ENCODE data around the gene MTOR.

The MTOR gene

DNA sequence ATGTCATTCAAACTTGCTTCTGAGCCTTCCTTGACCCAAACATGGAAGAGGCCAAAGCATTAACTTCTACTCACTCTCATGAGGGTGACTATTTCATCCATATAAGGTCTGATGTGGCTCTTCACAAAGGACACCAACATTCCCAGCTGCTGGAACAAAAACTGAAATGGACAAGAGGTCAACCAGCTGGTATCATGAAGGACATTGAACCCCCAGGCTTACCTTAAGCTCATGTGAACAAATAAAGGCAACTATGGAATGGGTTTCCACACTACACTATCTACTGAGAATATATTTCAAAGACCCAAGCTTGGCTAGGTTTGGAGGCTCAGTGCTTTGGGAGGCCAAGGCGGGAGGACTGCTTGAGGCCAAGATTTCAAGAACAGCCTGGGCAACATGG lies 46.3 kb downstream of the MTOR start:
- no peak for DNase-seq (ENCODE audit: low spot score)

DNA sequence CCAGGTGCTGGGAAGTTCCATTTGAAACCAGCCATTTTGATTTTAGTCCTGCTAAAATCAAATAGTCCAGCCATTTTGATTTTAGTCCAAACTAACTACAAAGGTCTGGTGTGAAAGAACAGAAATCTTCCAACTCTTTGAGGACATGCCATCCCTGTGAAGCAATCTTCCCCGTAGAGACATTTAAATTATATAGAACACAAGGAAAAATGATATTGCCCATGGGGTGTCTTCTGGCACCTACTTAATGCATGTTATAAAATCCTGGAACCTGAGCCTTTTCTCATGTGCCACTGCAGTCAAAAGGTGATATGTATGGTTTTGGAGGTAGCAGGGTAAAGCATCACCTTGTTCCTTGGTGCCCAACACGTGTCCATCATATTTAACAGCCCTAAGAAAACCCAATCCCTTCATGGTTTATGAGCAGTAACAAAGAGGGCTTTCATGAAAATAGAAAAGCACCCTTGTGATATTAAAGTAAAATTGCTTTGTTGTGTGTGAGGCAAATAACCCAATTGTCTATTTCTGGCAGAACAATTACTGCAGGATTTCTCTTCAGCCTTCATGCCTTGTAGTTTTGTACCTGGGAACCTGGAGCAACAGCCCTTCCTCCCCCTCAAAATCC lies 46.9 kb downstream of the MTOR start:
- DNase-seq (ENCODE audit: low spot score) = no peak

DNA sequence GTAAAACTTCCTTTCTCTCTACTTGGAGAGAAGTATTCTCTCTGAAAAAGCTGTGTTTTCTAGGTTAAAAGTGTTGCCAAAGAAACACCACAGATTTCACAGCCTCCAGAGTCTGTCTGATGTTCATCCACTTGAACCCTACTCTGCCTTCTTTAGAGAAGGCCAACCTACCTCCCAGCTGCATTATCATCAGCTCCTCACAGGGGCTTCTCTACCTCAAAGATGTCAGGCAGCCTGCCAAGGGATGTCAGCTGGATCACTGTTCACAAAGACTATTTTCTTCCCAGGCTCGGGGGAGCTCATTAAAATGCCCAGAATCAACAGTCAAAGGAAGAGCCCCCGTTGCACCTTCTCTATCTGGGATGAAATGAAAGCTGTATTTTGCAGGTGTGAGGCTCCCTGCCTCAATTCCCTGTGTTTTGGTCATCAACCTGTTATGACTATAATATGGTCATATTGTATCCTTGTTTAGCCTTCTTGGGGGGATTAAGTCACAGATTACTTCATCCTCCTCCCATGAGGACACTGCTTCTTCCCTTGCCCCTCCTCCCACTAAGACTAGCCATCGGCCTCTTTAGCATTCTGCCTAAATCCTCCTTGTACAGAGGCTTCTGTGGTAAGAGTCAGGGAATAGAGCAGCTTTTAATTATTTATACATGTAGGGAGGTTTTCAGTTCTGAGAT lies 47.5 kb downstream of the MTOR start:
- DNase-seq (ENCODE audit: low spot score) = no peak

DNA sequence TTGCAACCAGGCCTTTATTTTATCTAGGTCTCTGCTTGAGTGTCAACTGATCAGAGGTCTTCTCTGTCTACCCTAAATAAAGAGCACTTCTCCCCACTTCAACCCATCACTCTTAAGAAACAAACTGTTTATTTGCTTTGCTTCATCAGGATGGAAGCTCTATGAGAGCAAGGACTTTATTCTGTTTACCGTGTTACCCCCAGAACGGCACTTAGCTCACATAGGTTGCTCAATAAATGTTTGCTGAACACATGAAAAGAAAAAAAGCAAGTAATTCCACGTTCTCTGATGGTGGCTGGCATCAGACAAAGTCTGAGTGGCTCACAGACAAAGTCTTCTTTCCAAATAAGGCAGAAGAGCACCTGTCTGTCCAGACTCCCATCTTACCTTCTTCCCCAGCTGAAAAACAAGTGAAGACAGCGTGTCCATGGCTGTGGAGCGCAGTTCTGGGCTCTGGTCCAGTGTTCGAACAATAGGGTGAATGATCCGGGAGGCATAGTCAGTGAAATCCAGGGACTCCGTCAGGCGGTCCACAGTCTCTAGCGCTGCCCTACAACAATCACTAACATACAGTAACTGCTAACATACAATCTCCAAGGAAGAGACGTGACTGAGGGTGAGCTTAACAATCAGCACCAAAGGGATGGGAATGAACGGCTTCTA lies 50.3 kb downstream of the MTOR start:
- DNase-seq (ENCODE audit: low spot score) = no peak

DNA sequence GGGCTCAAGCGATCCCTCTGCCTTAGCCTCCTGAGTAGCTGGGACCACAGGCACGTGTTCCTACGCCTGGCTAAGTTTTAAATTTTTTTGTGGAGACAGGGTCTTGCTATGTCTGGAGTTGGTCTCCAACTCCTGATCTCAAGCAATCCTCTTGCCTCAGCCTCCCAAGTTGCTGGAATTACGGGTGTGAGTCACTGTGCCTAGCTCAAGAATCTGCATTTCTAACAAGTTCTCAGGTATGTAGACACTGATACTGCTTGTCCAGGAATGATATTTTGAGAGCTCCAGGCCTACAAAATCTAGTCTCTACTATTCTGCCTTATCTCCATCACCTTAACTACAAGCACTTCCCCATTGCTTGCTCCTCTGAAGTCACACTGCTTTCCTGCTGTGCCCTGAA lies 50.9 kb downstream of the MTOR start:
- no peak for DNase-seq (ENCODE audit: low spot score)

DNA sequence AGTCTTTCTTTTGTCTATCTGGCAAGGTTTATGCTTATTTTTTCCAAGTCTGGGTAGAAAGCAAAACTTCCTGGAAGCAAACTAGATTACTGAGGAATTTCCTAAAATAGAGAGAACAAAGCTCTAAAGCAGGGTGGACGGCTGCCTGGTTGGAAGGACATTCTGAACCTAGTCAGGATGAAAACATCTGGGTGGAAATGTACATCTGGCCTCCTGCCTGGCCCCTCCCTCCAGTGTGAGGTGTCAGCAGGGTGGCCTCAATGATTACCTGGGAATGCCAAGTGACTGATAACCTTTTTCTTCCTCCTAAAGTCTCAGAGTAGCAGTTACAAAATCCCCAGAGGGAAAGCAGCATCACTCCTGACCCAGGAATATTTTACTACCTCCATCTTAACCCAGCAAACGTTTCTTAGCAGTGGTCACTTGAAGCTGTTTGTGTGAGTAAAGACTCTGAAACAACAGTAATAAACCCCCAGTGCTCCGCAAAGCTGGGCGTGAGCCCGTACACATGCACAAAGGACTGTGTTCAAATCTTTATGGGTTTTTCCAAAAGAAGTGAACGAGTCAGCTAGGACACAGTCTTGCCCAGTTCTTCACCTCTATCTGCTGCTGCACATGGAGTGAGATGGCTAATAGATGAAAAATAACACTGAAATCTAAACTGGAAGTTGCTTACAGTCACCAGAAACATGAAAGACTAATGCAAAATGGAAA lies 54.3 kb downstream of the MTOR start:
- no peak for DNase-seq (ENCODE audit: low spot score)

DNA sequence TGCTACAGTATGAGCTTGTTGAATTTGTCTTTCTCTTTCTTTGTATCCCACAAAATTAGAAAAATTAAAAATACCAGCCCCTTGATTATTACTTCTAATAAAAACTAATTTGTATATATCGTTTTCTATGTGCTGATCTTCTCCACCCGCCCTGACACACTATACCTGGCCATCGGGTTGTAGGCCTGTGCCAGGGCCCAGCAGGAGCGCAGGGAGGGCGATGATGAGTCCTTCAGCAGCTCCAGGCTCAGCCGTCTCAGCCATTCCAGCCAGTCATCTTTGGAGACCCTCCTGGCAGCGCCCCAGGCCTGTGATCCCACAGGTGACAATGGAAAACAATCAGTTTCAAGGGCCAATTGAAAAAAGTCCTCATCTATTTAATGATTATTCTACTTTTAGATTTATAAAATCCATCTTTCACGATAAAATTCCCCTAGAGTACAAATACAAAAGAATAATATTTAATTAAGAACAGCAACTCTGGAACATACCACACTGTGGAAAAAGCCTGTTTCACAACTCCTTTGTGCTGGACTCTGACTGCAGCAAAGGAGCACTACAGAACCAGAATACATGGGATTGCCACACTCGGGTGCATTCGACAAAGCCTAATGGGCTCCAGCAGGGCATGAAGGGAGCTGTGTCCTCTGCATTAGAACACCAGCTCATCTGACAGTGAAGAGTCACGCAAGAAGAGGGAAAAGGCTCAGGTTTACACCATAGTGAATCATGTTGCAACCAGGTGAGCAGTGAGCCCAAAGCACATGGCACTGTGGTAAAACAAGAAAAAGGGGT lies 57.8 kb downstream of the MTOR start:
- no peak for DNase-seq (ENCODE audit: low spot score)

DNA sequence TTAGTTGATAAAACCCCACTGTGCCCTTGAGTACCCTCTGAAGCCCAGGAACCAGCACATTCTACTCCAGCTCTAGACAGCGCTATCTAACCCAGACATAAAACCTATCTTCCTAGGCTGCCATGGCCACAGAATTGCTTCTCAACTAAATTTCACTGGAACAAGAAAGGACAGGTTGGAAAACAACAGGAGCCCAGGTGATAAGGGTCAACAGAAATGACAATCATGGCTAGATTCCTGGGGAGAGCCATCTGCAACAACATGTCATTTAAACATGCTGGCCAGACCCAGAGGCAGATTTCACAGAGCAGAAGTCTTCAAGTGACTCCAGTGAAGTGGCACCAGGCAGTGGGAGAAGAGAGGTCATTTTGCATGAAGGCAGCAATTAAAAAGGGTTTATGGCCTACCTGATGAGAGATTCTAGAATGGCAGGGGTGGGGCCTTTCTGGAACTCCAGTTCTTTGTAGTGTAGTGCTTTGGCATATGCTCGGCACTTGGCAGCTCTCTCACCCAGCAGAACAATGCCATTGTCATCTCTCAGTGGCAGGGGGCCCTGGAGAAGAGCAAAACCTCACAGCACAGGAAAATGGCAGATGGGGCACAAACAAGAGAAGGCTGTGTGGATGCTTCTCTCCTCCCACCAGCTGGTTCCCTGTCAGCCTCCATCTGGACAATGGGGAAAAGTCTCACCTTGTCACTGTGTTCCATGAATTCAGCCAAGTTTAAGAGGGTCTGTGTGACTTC lies 63.3 kb downstream of the MTOR start:
- DNase-seq (ENCODE audit: low spot score) = no peak

DNA sequence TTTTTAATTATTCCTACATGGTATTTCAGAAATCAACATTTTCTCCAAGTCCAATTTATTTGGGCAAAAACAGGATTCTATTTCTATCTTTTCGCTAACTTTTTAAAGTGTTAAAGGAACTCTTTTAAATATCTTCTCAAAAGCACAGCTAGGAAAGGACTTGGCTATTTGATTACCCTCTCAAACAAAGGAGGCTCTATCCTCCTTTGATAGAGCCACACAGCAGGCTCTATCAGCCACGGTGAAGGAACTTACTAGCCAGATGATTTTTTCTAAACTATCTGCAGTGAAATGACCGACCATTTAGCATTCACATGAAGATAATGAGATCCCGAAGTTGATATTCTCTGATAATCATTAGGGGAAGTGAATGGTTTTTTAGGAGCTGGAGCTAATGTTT lies 64.1 kb downstream of the MTOR start:
- no peak for DNase-seq (ENCODE audit: low spot score)

DNA sequence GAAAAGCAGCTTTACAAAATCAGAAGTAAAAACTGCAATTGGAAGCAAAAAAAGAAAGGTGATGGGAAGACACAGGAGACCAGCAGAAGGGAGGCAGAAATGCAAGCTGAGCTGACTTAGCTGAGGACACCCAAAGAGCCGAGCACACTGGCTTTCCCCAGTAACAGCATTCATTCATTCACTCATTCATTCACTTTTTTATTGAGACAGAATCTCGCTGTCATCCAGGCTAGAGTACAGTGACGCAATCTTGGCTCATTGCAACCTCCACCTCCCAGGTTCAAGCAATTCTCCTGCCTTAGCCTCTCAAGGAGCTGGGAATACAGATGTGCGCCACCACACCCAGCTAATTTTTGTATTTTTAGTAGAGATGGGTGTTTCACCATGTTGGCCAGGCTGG lies 65.0 kb downstream of the MTOR start:
- DNase-seq (ENCODE audit: low spot score) = no peak

DNA sequence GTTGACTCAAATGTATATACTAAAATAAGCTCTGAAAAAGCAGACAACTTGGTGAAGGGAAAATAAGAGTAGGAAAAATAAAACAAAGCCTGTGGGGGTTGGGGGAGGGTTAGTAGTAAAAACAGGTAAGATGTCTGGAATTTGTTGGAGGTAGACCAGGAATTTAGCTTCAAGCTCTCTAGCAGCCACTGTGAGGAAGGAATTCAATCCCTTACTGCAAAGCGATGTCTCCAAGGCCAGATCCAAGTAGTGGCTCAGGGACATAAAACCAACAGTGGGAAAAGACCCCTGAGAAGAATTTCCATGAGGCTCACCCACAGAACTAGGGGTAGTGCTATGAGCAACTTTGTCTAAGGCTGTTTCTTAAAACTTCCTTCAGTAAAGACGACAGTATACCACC lies 65.4 kb downstream of the MTOR start:
- DNase-seq (ENCODE audit: low spot score) = no peak

DNA sequence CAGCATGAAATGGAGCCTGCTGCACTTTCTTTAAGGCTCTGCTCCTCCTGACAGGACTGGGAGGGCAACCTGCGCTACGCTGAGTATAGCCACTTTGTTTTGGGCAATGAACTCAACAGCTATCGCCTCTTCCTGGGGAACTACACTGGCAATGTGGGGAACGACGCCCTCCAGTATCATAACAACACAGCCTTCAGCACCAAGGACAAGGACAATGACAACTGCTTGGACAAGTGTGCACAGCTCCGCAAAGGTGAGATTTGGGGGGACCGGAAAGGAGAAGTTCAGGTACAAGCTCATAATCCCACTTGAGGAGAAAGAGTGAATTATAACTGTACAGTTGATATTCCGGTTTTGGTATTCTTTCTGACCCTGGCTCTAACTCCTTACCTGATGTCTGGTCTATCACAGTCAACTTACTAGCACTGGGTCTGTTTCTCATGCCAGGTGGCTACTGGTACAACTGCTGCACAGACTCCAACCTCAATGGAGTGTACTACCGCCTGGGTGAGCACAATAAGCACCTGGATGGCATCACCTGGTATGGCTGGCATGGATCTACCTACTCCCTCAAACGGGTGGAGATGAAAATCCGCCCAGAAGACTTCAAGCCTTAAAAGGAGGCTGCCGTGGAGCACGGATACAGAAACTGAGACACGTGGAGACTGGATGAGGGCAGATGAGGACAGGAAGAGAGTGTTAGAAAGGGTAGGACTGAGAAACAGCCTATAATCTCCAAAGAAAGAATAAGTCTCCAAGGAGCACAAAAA lies 67.8 kb downstream of the MTOR start:
- no peak for DNase-seq (ENCODE audit: low spot score)

DNA sequence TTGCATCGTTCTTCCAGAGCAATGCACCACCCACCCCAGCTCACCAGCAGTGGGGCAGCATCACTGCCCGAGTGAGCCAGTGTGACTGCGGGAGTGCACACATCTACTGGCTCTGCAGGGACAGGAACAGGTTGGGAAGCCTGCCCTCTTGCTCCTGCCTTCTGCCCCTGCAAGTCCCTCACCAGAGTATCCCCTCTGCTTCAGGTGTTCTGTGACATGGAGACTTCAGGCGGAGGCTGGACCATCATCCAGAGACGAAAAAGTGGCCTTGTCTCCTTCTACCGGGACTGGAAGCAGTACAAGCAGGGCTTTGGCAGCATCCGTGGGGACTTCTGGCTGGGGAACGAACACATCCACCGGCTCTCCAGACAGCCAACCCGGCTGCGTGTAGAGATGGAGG lies 69.0 kb downstream of the MTOR start:
- DNase-seq (ENCODE audit: low spot score) = no peak

DNA sequence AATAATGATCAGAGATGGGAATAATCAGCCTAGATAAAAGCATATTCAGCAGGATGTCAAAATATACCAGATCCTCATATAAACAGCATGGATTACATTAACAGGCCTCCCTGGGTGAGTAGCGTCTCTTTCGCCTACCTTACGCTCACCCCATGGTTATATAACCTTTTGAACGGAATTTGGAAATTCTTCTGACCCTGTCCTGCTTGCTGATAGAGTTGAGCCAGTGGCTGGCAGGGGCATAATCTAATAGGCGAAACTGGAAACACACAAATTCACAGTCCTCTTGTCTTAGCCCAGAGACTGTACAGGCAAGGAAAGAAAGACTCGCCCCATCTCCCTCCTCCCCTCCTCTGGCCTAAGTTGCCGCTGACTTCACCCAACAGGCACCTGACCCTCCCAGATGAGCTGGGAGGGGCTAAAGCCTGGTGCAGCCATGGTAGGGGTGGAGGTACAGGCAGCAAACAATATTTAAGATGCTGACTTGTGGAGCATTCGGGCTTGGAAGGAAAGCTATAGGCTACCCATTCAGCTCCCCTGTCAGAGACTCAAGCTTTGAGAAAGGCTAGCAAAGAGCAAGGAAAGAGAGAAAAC lies 73.4 kb downstream of the MTOR start, which contains the start of gene ANGPTL7:
TSS of gene ANGPTL7 (plus strand) at position 498 of the 594 bp plus-strand sequence. CDS start 225 bp downstream, outside the sequence.
- no peak for DNase-seq (ENCODE audit: low spot score)

DNA sequence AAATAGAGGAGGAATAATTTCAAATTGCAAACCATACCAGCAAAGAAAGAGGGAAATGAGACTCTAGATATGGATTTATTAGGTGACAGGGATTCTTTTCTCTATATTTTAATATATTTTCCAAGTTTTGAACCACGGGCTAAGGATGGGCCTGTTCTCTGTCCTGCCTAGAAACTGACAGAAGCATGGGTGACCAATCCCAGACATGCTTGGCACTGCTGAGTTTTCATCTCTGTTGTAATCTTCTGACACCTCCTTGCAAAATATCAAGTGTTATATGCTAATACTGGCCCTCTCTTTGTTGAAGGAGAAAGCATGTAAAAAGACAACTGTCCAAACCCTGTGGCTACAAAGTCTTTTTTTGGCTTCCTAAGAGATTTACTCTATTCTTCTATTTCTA lies 74.0 kb downstream of the MTOR start:
- no peak for DNase-seq (ENCODE audit: low spot score)

DNA sequence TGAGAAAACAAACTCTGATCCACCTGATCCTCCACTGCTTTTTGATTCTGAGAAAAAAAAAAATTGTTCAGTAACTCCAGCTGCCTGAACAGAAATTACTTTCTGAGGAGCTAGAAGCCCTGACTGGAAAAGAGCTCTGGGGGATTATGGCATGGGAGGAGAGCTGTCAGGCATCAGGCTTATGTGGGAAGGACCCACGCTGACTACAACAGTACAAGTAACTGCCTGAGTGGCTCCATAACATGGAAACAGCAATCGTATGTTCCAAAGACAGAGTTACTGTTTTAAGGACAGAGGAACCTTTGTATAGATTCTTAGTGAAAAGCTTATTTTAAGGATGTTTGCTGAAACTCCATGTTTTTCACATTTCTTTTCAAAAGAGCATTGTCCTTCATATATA lies 74.4 kb downstream of the MTOR start:
- DNase-seq (ENCODE audit: low spot score) = no peak

DNA sequence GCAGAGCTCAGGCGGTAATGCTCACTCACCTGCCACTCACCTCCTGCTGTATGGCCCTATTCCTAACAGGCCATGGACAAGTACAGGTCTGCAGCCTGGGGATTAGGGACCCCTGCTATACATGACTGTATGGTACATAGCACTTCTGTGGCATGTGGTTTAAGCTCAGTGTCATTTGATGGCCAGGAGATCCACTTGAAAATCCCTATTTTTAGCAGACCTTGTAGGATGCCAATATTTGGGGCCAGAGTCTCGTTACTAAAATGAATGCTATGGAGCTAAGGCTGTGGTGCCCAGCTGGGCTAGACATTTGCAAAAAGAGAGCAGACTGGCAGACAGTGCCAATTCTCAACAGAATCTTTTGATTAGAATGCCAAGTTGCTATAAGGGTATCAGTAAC lies 74.9 kb downstream of the MTOR start:
- DNase-seq (ENCODE audit: low spot score) = no peak

DNA sequence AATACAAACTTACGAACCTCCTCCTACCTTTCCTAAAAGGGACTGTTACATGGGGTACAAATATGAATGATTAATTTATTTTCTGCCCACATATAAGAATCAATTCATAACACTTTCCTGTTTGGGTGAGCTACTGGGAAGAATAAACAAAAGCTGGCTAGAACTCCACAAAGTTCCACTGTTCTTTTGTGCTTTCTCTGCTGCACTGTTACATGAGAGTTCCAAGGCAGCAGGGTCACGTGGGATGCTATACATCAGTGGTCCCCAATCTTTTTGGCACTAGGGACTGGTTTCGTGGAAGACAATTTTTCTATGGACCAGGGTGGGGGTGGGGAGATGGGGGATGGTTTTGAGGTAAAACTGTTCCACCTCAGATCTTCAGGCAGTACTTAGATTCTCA lies 75.4 kb downstream of the MTOR start:
- no peak for DNase-seq (ENCODE audit: low spot score)

DNA sequence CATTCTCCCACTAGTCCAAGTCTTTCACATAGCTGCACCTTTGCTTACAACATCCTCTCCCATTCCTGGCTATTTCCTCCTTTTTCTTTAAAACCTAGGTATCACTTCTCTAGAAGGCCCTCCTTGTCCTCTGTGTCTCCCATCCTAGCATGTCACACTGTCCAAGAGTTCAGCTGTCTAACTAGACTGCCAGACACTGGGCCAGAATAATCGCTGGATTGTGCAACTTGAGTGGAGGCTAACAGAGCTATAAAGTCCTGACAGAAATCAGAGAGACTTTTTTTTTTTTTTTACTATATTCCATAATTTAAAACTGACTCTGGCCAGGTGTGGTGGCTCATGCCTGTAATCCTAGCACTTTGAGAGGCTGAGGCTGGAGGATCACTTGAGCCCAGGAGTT lies 77.4 kb downstream of the MTOR start:
- DNase-seq (ENCODE audit: low spot score) = no peak

DNA sequence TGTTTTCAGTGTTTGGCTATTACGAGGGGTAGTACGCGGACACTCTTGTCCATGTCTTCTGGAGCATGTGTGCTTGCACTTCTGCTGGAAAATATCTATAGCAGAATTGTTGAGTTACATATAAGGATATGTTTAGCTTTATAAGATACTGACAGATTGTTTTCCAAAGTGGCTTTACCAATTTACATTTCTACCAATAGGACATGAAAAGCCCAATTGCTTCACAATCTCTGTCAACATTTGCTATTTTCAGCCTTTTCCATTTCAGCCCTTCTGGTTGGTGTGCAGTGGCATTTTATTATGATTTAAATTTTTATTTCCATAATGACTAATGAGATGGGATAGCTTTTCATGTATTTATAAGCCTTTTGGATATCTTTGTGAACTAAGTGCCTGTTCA lies 79.5 kb downstream of the MTOR start:
- DNase-seq (ENCODE audit: low spot score) = no peak
